ENCODE results near the gene GRIK2.

Gene GRIK2

DNA sequence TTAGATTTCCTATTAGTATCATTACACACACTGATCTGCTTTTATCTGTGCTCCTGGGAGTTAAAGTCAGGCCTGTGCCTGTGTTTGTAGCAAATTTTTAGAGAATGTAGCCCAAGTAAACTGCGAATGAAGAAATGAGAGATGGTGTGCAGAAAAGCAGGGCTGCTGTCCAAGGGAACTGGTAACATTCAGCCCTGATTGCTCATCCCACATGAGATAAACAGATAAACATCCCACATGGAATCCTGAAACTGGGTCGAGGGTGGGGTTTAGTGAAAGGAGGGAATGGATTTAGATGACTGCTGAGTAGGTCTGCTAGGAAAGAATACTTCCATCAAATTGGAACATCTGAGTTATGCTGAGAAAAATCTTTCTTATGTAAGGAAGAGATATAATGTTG, 69.1 kb downstream of the GRIK2 start:
- DNase-seq: no peak

GRCh38 chr6:101465863-101466262, 72.4 kb downstream of the GRIK2 start:
- no peak for DNase-seq

DNA sequence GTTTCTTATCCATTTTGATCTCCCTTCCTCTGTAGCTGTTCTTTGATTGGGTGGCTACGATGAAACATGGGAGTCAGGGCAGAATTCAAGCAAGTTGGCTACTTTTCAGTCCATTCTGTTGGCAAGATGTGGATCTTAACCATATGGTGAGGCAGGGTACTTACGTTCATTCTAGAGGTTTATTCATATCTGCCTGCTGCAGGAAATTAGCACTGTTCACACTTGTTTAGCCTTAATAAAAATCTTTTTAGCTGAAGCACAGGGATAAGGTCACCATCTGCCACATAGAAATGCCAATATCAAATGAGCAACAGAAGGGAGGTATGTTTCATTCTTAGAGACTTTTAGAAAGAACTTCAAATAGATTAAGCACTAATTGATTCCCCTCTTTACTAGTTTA, 83.9 kb downstream of the GRIK2 start:
- no peak for DNase-seq

GRCh38 chr6:101478891-101479290, 85.4 kb downstream of the GRIK2 start:
- no peak for DNase-seq

- DNase-seq: no peak
These were observed 89.1 kb downstream of the GRIK2 start for GRCh38 chr6:101482606-101483005.

GRCh38 chr6:101484781-101485180, 91.3 kb downstream of the GRIK2 start:
- DNase-seq: no peak

GRCh38 chr6:101486124-101486523, 92.6 kb downstream of the GRIK2 start:
- no peak for DNase-seq

- DNase-seq: no peak
These were observed 93.2 kb downstream of the GRIK2 start for GRCh38 chr6:101486726-101487125.

DNA sequence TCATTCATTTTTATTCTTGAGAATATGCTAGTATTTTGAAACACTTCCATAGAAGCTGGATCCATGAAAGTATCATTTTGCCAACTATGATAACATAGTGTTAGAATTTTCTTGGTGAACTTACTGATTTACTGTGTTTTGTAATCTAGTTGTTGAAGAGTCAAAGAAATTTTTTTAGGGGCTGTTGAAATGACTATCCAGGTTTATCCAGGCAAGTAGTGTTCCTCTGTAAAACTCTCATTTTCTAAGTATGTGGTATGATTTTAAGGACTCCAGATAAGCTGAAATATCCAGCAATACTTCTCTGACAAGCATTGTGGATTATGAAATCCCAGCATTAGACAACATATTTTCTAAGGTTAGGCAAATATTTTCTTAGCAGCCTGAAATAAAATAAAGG, 95.9 kb downstream of the GRIK2 start:
- DNase-seq: no peak

DNA sequence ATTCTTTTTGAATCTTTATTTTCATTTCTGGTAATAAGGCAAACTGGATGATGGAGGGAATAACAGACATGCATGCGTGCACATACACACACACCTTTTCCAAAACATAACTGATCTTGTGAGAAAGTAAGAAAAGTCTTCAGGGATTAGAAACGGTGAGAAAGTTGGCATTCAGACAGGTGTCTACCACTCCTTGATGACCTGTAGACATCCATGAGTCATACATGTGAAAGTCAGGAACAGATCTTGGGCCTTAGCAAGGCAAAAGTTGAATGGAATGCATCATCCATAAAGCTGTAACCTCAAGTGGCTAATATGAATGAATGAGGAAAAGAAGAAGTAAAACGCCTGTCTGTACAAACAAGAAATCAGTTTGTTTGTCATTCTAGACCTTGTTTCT, 97.3 kb downstream of the GRIK2 start:
- no peak for DNase-seq

DNA sequence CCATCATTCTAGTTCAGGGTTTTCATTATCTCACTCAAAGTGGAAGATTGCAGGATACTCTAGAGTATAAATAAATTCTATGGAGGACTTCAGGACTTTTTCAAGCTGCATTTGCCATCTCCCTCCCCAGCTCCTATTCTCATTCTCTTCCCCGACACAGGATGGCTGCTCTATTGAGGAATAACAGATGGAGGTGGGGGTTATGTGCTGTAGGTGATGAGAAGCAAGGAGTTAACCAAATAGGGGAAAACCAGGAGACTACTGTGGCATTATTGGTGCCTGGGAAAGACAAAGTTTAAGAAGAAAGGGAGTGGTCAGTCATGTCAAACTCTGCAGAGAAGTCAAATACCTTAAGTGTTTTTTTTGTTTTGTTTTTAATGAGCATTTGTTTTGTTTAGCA, 109.3 kb downstream of the GRIK2 start:
- no peak for DNase-seq

DNA sequence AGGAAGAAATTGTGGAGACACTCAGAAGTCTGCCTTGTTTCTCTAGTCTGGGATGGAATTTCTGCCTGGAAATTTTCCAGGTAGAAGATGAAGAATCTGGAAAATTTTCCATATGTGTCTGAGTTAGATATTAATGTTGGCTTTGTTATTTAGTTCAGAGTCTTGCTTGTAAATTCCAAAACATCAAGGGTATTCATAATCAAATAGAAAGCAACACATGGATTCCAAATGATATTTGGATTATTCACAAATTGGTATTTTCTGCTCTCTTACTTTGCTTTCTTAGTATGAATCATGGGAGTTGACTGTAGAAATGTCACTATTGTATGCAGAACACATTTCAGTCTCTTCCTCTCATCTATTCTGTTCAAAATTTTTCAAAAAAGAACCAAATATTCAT, 116.0 kb downstream of the GRIK2 start:
- no peak for DNase-seq

DNA sequence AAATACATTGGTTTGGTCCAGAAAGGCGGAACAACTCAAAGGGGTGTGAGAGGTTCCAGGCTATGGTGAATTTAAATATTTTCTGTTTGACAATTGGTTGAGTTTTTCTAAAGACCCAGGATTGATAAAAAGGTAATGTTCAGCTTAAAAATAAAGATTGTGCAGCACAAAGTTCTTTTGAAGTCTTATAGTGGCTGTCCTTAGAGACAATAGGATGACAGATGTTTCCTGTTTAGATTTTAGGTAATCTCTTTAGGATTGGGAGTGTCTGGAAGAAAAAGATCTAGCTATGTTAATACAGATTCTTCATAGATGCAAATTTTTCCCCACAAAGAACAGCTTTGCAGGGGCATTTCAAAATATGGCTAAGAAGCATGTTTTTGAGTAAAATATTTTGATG, 119.7 kb downstream of the GRIK2 start:
- no peak for DNase-seq

DNA sequence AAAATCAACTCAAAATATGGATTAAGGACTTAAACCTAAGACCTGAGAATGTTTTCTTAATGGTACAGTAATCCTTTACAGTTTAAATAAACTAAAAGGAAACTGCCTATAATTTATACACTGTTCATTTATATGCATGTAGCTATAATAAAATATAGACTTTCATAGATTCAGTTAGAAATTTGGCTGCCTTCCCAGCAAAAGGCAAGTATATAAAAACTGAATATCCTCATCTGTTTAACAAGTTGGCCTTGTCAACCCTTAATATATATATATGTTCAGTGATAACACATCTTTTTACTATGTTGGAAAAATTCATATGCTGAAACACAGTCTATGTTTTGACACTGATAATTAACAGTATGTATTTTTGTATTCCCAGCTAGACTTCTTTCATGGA, 123.1 kb downstream of the GRIK2 start:
- no peak for DNase-seq

DNA sequence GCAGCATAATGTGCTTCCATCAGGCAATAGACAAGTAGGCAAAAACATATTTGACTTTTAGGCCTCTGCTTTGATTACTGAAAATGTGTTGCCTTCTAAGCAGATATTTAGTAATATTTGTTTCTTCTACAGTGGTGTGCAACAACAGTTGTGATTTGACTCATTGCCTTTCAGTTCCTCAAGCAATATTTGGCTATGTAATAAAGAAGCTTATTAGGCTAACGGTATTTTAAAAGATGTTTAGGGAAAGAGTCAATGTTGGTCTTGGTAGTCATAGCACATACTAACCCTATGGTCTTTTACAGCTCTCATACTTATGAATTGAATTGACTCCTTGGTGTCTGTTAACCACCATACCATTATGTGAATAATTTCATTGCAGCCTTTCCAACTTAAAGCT, 124.1 kb downstream of the GRIK2 start:
- DNase-seq: no peak

- DNase-seq: no peak
These were observed 128.7 kb downstream of the GRIK2 start for GRCh38 chr6:101522254-101522653.

GRCh38 chr6:101527467-101527866, 134.0 kb downstream of the GRIK2 start:
- DNase-seq: no peak

DNA sequence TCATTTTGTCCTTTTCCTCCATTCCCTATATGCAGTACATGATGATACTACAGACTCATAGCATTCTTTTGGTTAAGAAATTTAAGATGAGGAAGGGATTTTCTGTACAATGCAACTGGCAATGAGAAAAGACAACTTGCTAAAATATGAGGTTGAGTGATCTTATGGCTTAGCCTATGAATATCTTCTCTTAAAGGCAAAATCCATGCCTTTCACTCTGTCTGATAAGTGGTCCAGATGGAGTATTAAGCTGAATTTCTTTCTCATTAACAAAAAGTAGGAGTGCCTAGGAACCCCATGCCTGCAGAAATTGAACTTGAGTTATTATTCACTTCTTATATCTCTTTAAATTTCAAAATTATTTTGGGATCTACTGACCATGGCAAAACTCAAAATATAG, 135.3 kb downstream of the GRIK2 start:
- no peak for DNase-seq

- no peak for DNase-seq
These were observed 138.0 kb downstream of the GRIK2 start for GRCh38 chr6:101531538-101531937.

- DNase-seq: no peak
These were observed 140.9 kb downstream of the GRIK2 start for GRCh38 chr6:101534386-101534785.

GRCh38 chr6:101534821-101535220, 141.3 kb downstream of the GRIK2 start:
- DNase-seq: no peak

DNA sequence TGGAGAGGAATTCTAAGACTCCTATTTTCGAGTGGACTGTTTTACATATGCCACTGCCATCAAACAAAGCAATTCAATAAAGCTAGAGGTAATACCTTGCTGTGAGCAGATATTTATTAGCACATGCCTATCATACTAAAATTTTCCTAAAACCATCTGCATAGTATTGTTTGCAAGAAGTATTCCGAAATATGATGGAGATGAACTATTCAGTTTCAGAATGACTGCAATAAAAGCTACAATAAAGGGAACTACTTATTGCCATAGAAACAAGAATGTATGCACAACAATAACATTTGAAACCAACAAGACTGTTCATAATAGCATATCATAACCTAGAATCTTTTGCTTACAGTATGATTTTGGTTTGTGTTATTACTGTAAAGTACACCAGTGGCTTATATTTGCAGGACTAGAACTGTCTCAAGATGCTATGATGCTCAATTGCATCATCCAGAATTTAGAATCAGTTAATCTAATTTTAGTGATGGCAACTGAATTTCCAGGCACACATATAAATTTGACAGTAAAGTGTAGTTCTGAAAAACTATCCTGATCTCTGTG, 144.3 kb downstream of the GRIK2 start:
- DNase-seq: no peak

DNA sequence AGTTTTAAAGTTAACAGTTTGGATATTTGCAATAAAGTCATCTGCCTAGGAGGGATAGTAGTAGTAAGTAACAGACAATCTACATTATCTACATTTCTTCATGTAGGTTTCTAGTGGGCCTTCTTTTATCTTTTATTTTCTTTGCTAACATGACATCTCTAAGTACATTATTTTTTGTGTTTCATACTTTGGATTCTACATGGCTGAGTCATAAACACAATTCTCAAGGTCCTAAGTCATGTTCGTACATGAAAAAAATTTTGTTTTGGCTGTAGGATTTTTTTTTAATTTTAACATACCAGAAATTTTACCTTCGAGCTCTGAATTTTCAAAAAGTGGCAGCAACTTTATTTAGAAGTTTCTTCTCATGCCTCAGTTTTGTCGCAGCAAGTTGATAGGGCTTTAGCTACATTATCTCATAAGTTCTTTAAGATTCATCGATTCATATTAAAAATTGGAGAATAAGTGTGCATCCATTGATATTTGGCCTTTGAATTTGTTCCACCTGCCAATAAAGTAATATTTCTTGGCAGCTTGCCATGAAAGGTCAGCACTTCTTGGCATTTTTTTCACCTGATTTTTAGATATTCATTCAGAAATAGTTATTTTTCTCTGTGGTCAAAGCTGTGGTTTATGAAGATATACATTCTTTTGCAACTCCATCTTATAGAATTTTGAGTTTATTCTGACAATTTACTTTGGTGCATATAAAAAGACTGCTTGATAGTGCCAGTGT, 146.2 kb downstream of the GRIK2 start:
- DNase-seq: no peak

GRCh38 chr6:101541894-101542293, 148.4 kb downstream of the GRIK2 start:
- DNase-seq: no peak

GRCh38 chr6:101543796-101544195, 150.3 kb downstream of the GRIK2 start:
- DNase-seq: no peak

Data from CD4-positive, alpha-beta T cell treated with Interleukin-21 for 1 hour (primary cell).